Effector memory CD4-positive, alpha-beta T cell (primary cell): ENCODE results near the gene CSN3.

Experiments
- DNase-seq, 3 donors: peaks; one replicate each; pipeline ENCODE4 v3.0.0-alpha.2; 2020
- H3K27ac ChIP-seq: 2 replicates; pipeline ENCODE4 v1.7.0; 2013; ENCODE audit warnings: mild to moderate bottlenecking, low read length, moderate library complexity; ENCODE audit not compliant: insufficient read depth, poor library complexity, severe bottlenecking
- H3K27me3 ChIP-seq: replicated peaks from 2 replicates; pipeline ENCODE4 v1.7.0; 2013; ENCODE audit warnings: mild to moderate bottlenecking, low read length; ENCODE audit not compliant: insufficient read depth, control insufficient read depth, poor library complexity, severe bottlenecking
- H3K36me3 ChIP-seq: 2 replicates; pipeline ENCODE4 v1.7.0; 2013; ENCODE audit warnings: mild to moderate bottlenecking, low read length, moderate library complexity; ENCODE audit not compliant: control insufficient read depth, insufficient read depth
- H3K4me1 ChIP-seq: 2 replicates; pipeline ENCODE4 v1.7.0; 2013; ENCODE audit warnings: low read length, mild to moderate bottlenecking; ENCODE audit not compliant: control insufficient read depth, insufficient read depth, poor library complexity, severe bottlenecking
- H3K4me3 ChIP-seq: 2 replicates; pipeline ENCODE4 v1.7.0; 2013; ENCODE audit warnings: low read length, low read depth, mild to moderate bottlenecking; ENCODE audit not compliant: insufficient read depth, poor library complexity, severe bottlenecking
- H3K9me3 ChIP-seq: 2 replicates; pipeline ENCODE4 v1.7.0; 2013; ENCODE audit warnings: mild to moderate bottlenecking, low read length, moderate library complexity; ENCODE audit not compliant: control insufficient read depth

CSN3 gene

DNA sequence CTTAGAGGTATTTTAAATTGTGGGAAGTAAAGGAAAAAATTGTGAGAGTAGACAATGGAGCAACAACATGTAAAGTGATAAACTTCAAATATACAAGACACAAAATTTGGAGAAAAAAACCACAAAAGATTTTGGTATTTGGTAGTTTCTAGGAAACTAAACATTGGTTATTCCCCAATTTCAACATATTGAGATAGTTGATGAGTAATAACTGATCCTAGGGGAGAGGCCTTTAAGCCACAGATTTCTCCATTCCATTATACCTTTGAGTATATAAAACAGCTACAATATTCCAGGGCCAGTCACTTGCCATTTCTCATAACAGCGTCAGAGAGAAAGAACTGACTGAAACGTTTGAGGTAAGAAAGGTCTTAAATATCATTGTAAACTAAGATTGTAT, 16.6 kb upstream of the CSN3 start, which contains the start of gene FDCSP:
Gene FDCSP, plus strand, starts transcription at position 301 of the 400 bp plus-strand sequence. CDS start 5,071 bp downstream, outside the sequence.
- H3K4me1 ChIP-seq = no peaks in the 10 kb centered on the region
- DNase-seq = no peak
- H3K27ac ChIP-seq = no peak within 1 kb of the TSS
- no peaks in the 10 kb centered on the region for H3K27me3 ChIP-seq
- H3K4me3 ChIP-seq = no peak within 1 kb of the TSS
- no peaks in the 10 kb centered on the region for H3K9me3 ChIP-seq
- no peaks in the 10 kb centered on the region for H3K36me3 ChIP-seq

DNA sequence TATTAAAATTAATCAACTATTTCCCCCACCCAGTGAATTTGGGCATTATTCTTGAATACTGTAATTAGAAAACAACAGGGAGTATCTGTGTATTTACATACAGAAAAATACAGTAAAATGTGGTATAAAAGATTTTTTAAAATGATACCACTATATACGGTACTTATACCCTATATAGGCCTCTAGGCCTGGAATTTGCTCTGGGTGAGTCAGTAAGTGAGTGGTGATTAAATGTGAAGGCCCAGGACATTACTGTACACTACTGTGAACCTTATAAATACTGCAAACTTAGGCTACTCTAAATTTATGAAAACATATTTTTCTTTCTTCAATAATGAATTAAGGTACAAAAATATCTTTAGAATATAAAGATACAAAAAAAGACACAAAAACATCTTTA, 6.3 kb upstream of the CSN3 start:
- H3K4me1 ChIP-seq = no peaks in the 10 kb centered on the region
- no peaks in the 10 kb centered on the region for H3K27me3 ChIP-seq
- no peak for DNase-seq
- no peak overlapping the region for H3K4me3 ChIP-seq
- no peaks in the 10 kb centered on the region for H3K9me3 ChIP-seq
- H3K36me3 ChIP-seq = no peaks in the 10 kb centered on the region
- H3K27ac ChIP-seq = no peak overlapping the region

DNA sequence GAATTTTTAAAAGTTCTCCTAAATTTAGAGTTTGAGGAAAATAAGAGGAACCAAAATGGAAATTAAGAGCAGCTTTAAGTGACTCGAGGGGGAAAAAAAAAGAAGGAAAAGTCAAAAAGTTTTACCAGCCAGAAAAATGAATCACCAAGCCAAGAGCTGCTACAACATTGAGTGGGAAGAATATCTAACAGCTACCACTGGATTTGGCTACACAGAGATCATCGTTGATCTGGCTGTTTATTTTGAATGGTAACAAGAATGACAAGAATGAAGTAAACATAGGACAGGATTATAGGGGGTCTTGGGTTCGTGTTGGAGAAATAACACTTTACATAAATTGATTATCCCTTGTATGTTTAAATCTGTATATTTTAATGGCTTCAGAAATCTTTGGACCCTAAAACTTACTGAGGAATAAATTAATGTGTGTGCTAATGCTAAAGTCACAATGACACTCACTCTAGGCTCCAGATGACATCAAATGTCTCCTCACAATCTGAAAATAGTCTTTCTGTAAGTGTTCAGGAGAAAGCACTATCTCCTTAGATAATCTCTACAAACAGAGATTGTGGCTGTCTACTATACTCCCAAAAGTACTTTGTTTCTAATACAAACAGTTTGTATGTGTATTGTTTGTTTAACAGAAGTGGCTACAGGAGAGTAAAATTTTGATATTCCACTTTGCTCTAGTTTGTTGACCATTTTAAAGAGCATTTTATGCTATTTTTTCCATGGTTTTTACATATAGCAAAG, 3.1 kb upstream of the CSN3 start:
- no peak overlapping the region for H3K27ac ChIP-seq
- no peak for DNase-seq
- H3K27me3 ChIP-seq = no peaks in the 10 kb centered on the region
- H3K4me1 ChIP-seq = no peaks in the 10 kb centered on the region
- H3K36me3 ChIP-seq = no peaks in the 10 kb centered on the region
- H3K4me3 ChIP-seq = no peak overlapping the region
- H3K9me3 ChIP-seq = no peaks in the 10 kb centered on the region

DNA sequence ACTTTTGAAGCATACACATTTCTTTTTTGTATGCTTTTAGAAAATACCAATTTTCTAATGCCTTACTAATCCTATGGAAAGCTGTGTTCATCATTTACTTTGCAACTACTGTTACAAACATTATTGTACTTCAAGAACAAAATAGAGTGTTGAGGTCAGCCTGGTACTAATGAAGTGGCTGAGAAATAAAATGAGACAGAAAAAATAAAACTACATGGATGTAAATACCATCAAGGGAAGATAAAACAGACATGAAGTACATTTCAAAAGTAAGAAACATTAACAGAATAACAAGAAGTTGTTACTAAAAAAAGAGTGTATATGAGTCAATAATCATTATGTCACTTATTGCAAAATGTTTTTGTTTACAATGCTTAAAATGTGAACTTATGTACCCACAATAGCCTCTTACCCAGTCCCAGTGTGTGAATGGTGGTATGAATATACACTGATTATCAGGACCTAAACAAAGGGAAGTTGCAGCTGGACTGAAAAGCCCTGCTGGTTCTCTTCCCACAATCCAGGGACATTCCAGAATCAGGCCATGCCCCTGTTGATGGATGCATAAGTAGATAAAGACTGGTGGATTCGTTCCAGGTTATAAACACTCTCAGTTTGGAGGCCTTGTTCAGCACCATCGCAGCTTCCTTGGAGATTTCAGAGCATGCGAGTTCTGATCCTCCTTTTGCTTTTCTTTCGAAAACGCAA, 2.4 kb upstream of the CSN3 start:
- H3K36me3 ChIP-seq = no peaks in the 10 kb centered on the region
- no peak overlapping the region for H3K27ac ChIP-seq
- no peaks in the 10 kb centered on the region for H3K27me3 ChIP-seq
- no peak overlapping the region for H3K4me3 ChIP-seq
- no peaks in the 10 kb centered on the region for H3K9me3 ChIP-seq
- H3K4me1 ChIP-seq = no peaks in the 10 kb centered on the region
- DNase-seq = no peak

DNA sequence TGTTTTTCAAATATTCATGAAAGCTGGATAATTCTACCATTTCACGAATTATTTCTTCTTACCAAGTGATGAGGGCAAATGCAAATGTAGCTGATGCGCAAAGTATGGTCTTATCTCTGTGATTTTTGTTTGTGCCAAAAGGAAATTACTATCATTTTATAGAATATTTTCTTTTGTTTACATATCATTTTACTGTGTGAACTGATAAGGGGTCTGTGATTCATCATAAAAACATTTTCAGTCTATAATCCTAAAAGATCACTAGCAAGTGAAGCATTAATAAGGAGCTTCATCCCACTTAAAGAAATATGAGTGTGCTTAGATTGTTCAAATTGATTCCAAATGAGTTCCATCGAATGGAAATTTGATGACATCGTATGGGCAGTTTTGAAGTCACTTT, 694 bp downstream of the CSN3 start:
- Histone ChIP-seq H3K27me3 (no peaks in the 10 kb centered on the region), H3K4me3 (no peak overlapping the region), H3K4me1 (no peaks in the 10 kb centered on the region), H3K36me3 (no peaks in the 10 kb centered on the region), H3K9me3 (no peaks in the 10 kb centered on the region), H3K27ac (no peak overlapping the region)
- DNase-seq = no peak

DNA sequence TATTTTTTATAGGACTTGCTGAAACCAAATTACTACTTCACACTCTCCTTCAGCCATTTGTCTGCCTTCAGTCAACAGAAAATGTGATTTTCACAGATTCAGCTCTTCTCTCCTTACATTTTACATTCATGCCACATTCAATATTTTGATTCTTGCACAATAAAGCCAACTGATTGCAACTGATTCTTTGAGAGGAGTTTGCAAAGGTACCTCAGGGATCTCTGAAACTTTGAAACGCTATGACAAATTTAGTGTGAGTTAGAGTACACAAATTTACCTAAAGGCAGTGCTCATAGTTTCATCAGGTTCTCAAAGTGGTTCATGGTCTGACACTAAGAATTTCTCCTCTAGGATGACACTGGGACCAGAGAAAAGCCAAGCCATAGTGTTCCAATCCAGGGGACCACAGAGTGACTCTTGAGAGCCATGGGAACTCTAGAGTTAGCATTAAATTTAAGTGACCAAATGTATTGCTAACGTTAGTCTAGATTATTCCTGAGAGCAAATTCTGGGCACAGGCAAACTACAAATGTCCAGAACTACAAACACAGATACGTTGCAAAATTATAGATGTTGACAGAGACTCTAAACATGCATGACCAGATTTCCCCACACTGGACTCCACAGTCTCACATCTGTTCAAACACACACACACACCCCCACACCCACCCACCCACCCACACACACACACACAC, 9.0 kb downstream of the CSN3 start:
- no peaks in the 10 kb centered on the region for H3K4me1 ChIP-seq
- H3K27me3 ChIP-seq = no peaks in the 10 kb centered on the region
- no peak overlapping the region for H3K4me3 ChIP-seq
- H3K36me3 ChIP-seq = no peaks in the 10 kb centered on the region
- no peak overlapping the region for H3K27ac ChIP-seq
- no peak for DNase-seq
- H3K9me3 ChIP-seq = no peaks in the 10 kb centered on the region

DNA sequence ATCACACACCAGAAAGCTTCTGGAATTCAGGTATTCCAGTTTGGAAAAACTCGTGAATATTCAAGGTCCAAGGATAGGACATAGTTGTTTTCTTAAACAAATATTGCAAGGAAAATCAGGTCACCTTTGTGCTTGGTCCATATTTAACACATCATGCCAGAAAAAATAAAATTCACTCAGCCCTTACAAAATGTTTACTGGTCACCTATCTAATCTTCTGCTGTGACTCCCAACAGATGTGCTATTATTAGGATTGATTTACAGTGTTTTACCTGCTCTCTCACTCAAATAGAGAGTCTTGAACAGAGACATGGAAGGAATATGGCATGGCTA, 9.5 kb downstream of the CSN3 start:
- no peaks in the 10 kb centered on the region for H3K27me3 ChIP-seq
- H3K27ac ChIP-seq = no peak overlapping the region
- no peaks in the 10 kb centered on the region for H3K4me1 ChIP-seq
- DNase-seq = no peak
- H3K4me3 ChIP-seq = no peak overlapping the region
- no peaks in the 10 kb centered on the region for H3K36me3 ChIP-seq
- no peaks in the 10 kb centered on the region for H3K9me3 ChIP-seq

DNA sequence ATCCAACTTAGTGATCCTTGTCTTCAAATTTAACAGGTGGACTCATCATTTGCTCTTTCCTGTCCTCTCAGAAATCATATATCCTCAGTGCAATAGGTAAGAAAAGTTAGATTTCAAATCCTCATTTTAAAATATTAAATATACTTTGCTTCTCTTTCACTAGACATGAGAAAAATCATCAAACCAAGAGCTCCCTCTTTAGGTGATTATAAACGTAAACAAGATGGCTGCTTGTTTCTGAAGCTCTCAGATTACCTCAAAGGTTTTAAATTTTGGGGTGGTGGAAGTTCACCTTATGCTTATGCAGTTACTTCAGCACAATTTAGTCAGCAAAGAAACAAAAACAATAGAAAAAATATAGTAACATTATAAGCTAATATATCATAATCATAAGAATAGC, 27.3 kb downstream of the CSN3 start:
- H3K27me3 ChIP-seq = no peaks in the 10 kb centered on the region
- DNase-seq = no peak
- no peaks in the 10 kb centered on the region for H3K36me3 ChIP-seq
- H3K9me3 ChIP-seq = no peaks in the 10 kb centered on the region
- no peaks in the 10 kb centered on the region for H3K4me1 ChIP-seq
- H3K4me3 ChIP-seq = no peak overlapping the region
- H3K27ac ChIP-seq = no peak overlapping the region

DNA sequence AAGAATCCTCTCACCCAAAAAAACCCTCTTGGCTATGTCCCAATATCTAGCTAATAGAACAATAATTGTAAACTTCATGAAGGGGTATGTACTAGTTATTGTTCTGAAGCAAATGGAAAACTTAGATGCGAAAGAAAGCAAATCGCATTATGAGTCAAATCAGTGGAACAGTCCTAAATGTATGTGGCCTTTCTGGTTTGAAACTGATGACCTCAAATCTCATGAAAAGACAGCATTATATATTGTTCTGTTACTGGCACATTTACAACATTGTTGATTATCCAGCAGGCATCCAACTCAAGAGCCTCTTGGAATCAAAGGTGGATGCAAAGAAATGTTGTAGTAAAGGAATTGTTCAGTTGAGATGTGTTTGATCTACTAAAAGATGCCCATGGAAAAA, 34.7 kb downstream of the CSN3 start:
- no peaks in the 10 kb centered on the region for H3K27me3 ChIP-seq
- H3K36me3 ChIP-seq = no peaks in the 10 kb centered on the region

DNA sequence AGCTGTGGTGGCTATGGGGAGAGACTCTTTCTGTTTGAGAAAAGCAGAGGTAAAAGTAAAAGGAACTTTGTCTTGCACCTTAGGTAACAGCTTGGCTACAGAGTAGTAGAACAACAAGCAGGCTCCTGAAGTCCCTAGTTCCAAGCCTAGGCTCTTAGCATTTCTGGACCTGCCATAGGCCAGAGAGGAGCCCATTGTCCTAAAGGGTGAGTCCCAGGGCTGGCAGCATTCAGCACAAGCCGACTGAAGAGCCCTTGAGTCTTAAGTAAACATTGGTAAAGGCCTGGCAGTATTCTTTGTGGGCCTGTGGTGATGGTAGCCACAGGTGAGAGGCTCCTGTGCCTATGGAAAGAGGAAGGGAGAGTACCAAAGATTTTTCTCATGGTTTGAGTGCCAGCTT, 38.2 kb downstream of the CSN3 start:
- no peak overlapping the region for H3K27ac ChIP-seq
- H3K4me3 ChIP-seq = no peak overlapping the region
- DNase-seq = no peak
- H3K27me3 ChIP-seq = no peaks in the 10 kb centered on the region
- no peaks in the 10 kb centered on the region for H3K36me3 ChIP-seq
- no peaks in the 10 kb centered on the region for H3K4me1 ChIP-seq
- no peaks in the 10 kb centered on the region for H3K9me3 ChIP-seq

More for the DNA sequence above, 34.7 kb downstream of the CSN3 start:
- Histone ChIP-seq H3K27ac (no peak overlapping the region), H3K9me3 (no peaks in the 10 kb centered on the region), H3K4me1 (no peaks in the 10 kb centered on the region), H3K4me3 (no peak overlapping the region)
- DNase-seq = no peak
